Left lung (tissue), 10 donors: ENCODE data around the gene ECI1. TPM values are rescaled to one million over a fixed set of nuclear protein-coding genes. Genes with fewer than 3 reads are reported as not detected.

Experiments
- ATAC-seq: fragments of 200-7000 bp; cut with Tn5 transposase; one replicate; pipeline ENCODE4 v1.9.1; 2020; ENCODE audit warnings: moderate library complexity
- DNase-seq, 4 donors: peaks; one replicate each; pipeline ENCODE4 v3.0.0-alpha.2; 2013 to 2020
- H3K27ac ChIP-seq, 2 donors: fragments of 200-600 bp; sonication (generic) in 1 of 2; one replicate each; pipeline versions ENCODE4 v1.5.0 to v1.8.0; 2020 to 2021
- H3K27me3 ChIP-seq, 2 donors: fragments of 200-600 bp; sonication (generic) in 1 of 2; one replicate each; pipeline versions ENCODE4 v1.5.0 to v1.8.0; 2020 to 2021
- H3K36me3 ChIP-seq, 2 donors: fragments of 200-600 bp; sonication (generic) in 1 of 2; one replicate each; pipeline versions ENCODE4 v1.5.0 to v1.8.0; 2020 to 2021
- H3K4me1 ChIP-seq, 2 donors: fragments of 200-600 bp; one replicate each; pipeline ENCODE4 v1.8.0; 2021
- H3K4me3 ChIP-seq, 2 donors: fragments of 200-600 bp; sonication (generic) in 1 of 2; one replicate each; pipeline versions ENCODE4 v1.5.0 to v1.8.0; 2020 to 2021; ENCODE audit warnings: mild to moderate bottlenecking in 1 of 2
- H3K9me3 ChIP-seq, 2 donors: fragments of 200-600 bp; sonication (generic) in 1 of 2; one replicate each; pipeline versions ENCODE4 v1.5.0 to v1.8.0; 2020 to 2021
- CTCF ChIP-seq, 2 donors: fragments of 200-600 bp; sonication (generic) in 1 of 2; IDR thresholded peaks; one replicate each; pipeline versions ENCODE4 v1.5.0 to v1.8.0; 2021; ENCODE audit warnings: antibody characterized with exemption in 2 of 2
- intact Hi-C, 2 donors: fragments of 100-400 bp; cut with DNase I; formaldehyde crosslinking; loops; one replicate each; pipeline versions ENCODE4 v1.11.2 to v1.14.2; 2022
- polyA plus RNA-seq, 6 donors: library from polyadenylated mRNA; unstranded; fragments of 120-200 nt; gene quantifications; one replicate each; pipeline ENCODE4 v1.2.1, GENCODE V29; 2013; ENCODE audit not compliant: insufficient read length in 6 of 6
- total RNA-seq, 2 donors: library from RNA; stranded (reverse); fragmentation: NEBNext Ultra II Directional; extraction: Animal tissue kit (Norgen Biotek cat#: 25700); gene quantifications; one replicate each; pipeline ENCODE4 v1.2.1, GENCODE V29; 2021
- donor health status: DM: no; HTN: yes; CAD: no.
- donor health status: DM: no; HTN: no; CAD: no.

Gene ECI1
- total and polyA plus RNA-seq, 8 donors, result 41.8 to 63.5 (median 51.2) TPM

GRCh38 chr16:2223221-2223941, 28.0 kb downstream of the ECI1 start, which contains the start of gene E4F1:
Gene E4F1, plus strand, starts transcription at chr16:2223591. Its CDS starts 23 bp downstream, at chr16:2223614.
- peak in 1 of 2 donors; percentile 21 for TF ChIP-seq CTCF (IDR thresholded peaks at IDR 0.05)
- Histone ChIP-seq H3K9me3 (no peaks in the 10 kb centered on the region), H3K4me3 (peak within 1 kb of the TSS; percentile 98 to 100), H3K27me3 (no peaks in the 10 kb centered on the region), H3K4me1 (peaks cover 9 to 34% of the 10 kb centered on the region in 2 donors), H3K36me3 (peaks cover 0 to 6% of the 10 kb centered on the region in 2 donors), H3K27ac (peak within 1 kb of the TSS; percentile 75 to 94)
- ATAC-seq (peak; percentile 99), DNase-seq (peak; percentile 98 to 100 (median 100))
- intact Hi-C loops, result no loop called here

- H3K4me1 ChIP-seq, result peaks cover 21 to 36% of the 10 kb centered on the region in 2 donors
- no peak overlapping the region for H3K27ac ChIP-seq
- H3K4me3 ChIP-seq, result no peak overlapping the region
- TF ChIP-seq CTCF (IDR thresholded peaks at IDR 0.05), result no peak
- H3K36me3 ChIP-seq, result peaks cover 0 to 12% of the 10 kb centered on the region in 2 donors
- DNase-seq, result no peak
- no peak for ATAC-seq
- no peaks in the 10 kb centered on the region for H3K9me3 ChIP-seq
- intact Hi-C loops, result no loop called here
- no peaks in the 10 kb centered on the region for H3K27me3 ChIP-seq
Observed at GRCh38 chr16:2216330-2216729, 35.1 kb downstream of the ECI1 start.

- ATAC-seq (peak; percentile 92), DNase-seq (no peak)
- H3K36me3 ChIP-seq, result peaks cover 0 to 28% of the 10 kb centered on the region in 2 donors
- no peak for TF ChIP-seq CTCF (IDR thresholded peaks at IDR 0.05)
- H3K9me3 ChIP-seq, result no peaks in the 10 kb centered on the region
- intact Hi-C loops, result no loop called here
- H3K27me3 ChIP-seq, result no peaks in the 10 kb centered on the region
- peak within 1 kb of the TSS; percentile 93 to 96 for H3K27ac ChIP-seq
- peak within 1 kb of the TSS; percentile 69 to 87 for H3K4me3 ChIP-seq
- peaks cover 21 to 37% of the 10 kb centered on the region in 2 donors for H3K4me1 ChIP-seq
Observed at GRCh38 chr16:2214719-2214968, 36.7 kb downstream of the ECI1 start, which contains the start of gene PGP. Gene PGP, minus strand, starts transcription at chr16:2214840. Its CDS starts 63 bp downstream, at chr16:2214777.

- intact Hi-C loops, result no loop called here
- Histone ChIP-seq H3K9me3 (no peaks in the 10 kb centered on the region), H3K27ac (peak overlapping the region; percentile 26 to 84), H3K27me3 (no peaks in the 10 kb centered on the region), H3K36me3 (peaks cover 0 to 34% of the 10 kb centered on the region in 2 donors), H3K4me3 (peak overlapping the region; percentile 69 to 87), H3K4me1 (peaks cover 21 to 37% of the 10 kb centered on the region in 2 donors)
- DNase-seq (peak in 1 of 4 donors; percentile 82), ATAC-seq (no peak)
- TF ChIP-seq CTCF (IDR thresholded peaks at IDR 0.05), result no peak
Observed at GRCh38 chr16:2213817-2214718, 37.3 kb downstream of the ECI1 start.
